ENCODE data around the gene SKAP1.

The SKAP1 gene

GRCh38 chr17:48285614-48286013 lies 144.4 kb downstream of the SKAP1 start:
- TF ChIP-seq, protein P1, sequence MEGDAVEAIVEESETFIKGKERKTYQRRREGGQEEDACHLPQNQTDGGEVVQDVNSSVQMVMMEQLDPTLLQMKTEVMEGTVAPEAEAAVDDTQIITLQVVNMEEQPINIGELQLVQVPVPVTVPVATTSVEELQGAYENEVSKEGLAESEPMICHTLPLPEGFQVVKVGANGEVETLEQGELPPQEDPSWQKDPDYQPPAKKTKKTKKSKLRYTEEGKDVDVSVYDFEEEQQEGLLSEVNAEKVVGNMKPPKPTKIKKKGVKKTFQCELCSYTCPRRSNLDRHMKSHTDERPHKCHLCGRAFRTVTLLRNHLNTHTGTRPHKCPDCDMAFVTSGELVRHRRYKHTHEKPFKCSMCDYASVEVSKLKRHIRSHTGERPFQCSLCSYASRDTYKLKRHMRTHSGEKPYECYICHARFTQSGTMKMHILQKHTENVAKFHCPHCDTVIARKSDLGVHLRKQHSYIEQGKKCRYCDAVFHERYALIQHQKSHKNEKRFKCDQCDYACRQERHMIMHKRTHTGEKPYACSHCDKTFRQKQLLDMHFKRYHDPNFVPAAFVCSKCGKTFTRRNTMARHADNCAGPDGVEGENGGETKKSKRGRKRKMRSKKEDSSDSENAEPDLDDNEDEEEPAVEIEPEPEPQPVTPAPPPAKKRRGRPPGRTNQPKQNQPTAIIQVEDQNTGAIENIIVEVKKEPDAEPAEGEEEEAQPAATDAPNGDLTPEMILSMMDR (IDR thresholded peaks at IDR 0.05; ENCODE audit: low read depth, low read length): no peak
- TF ChIP-seq EZH2phosphoT487 (IDR thresholded peaks at IDR 0.05; ENCODE audit: low read depth): no peak
- H3K27me3 ChIP-seq (ENCODE audit: low read depth, low read length): no peaks in the 10 kb centered on the region
- no peak overlapping the region for H2AFZ ChIP-seq (ENCODE audit: low read depth, low read length)
- no peaks in the 10 kb centered on the region for H3K79me2 ChIP-seq (ENCODE audit: low read length)
- no peak overlapping the region for H3K9ac ChIP-seq (ENCODE audit: low read length)
- H3K27ac ChIP-seq (ENCODE audit: low read length): no peak overlapping the region
- no peak overlapping the region for H3K4me3 ChIP-seq (ENCODE audit: low read length)
- no peaks in the 10 kb centered on the region for H3K4me1 ChIP-seq (ENCODE audit: low read length)
- no peaks in the 10 kb centered on the region for H3K36me3 ChIP-seq (replicated peaks; ENCODE audit: low read depth, low read length)
- H3K9me3 ChIP-seq (ENCODE audit: insufficient read depth, low read length): no peaks in the 10 kb centered on the region
- H3K4me2 ChIP-seq (ENCODE audit: low read length): no peak overlapping the region
- no peaks in the 10 kb centered on the region for H4K20me1 ChIP-seq (ENCODE audit: insufficient read depth, low read length)

- Histone ChIP-seq H3K9me3 (ENCODE audit: insufficient read depth, low read length) (no peaks in the 10 kb centered on the region), H4K20me1 (ENCODE audit: insufficient read depth, low read length) (no peaks in the 10 kb centered on the region), H3K9ac (ENCODE audit: low read length) (no peak overlapping the region), H2AFZ (ENCODE audit: low read depth, low read length) (no peak overlapping the region), H3K27me3 (ENCODE audit: low read depth, low read length) (no peaks in the 10 kb centered on the region), H3K79me2 (ENCODE audit: low read length) (no peaks in the 10 kb centered on the region), H3K4me3 (ENCODE audit: low read length) (no peak overlapping the region), H3K36me3 (replicated peaks; ENCODE audit: low read depth, low read length) (no peaks in the 10 kb centered on the region), H3K4me2 (ENCODE audit: low read length) (no peak overlapping the region), H3K4me1 (ENCODE audit: low read length) (no peaks in the 10 kb centered on the region), H3K27ac (ENCODE audit: low read length) (no peak overlapping the region)
- TF ChIP-seq, protein P1 (IDR thresholded peaks at IDR 0.05; ENCODE audit: low read depth, low read length): no peak
- TF ChIP-seq EZH2phosphoT487 (IDR thresholded peaks at IDR 0.05; ENCODE audit: low read depth): no peak
These were observed 146.1 kb downstream of the SKAP1 start for GRCh38 chr17:48283907-48284306.

DNA sequence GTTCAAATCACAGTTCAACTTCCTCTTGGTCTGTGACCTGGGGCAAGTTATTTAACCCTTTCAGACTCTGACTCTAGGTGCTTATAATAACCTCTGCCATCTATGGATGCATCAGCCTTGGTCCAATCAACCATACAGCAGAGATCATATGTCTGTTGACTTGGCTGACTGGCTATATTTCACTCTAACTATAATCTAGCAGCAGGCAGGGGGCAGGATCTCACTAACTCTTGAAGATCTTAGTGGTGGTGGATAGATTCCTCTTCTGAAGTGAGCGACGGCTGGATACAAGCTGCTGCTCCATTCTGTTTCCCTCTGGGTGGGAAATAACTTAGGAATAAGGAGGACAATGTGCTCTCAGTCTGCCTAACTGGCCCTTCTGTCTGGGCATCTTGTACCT lies 146.6 kb downstream of the SKAP1 start:
- no peak overlapping the region for H3K27ac ChIP-seq (ENCODE audit: low read length)
- no peak overlapping the region for H3K4me3 ChIP-seq (ENCODE audit: low read length)
- no peaks in the 10 kb centered on the region for H3K27me3 ChIP-seq (ENCODE audit: low read depth, low read length)
- no peak overlapping the region for H3K4me2 ChIP-seq (ENCODE audit: low read length)
- H3K9me3 ChIP-seq (ENCODE audit: insufficient read depth, low read length): no peaks in the 10 kb centered on the region
- no peak overlapping the region for H3K9ac ChIP-seq (ENCODE audit: low read length)
- no peak overlapping the region for H2AFZ ChIP-seq (ENCODE audit: low read depth, low read length)
- H3K4me1 ChIP-seq (ENCODE audit: low read length): no peaks in the 10 kb centered on the region
- no peaks in the 10 kb centered on the region for H3K79me2 ChIP-seq (ENCODE audit: low read length)
- no peaks in the 10 kb centered on the region for H3K36me3 ChIP-seq (replicated peaks; ENCODE audit: low read depth, low read length)
- no peaks in the 10 kb centered on the region for H4K20me1 ChIP-seq (ENCODE audit: insufficient read depth, low read length)
- no peak for TF ChIP-seq EZH2phosphoT487 (IDR thresholded peaks at IDR 0.05; ENCODE audit: low read depth)
- TF ChIP-seq, protein P1 (IDR thresholded peaks at IDR 0.05; ENCODE audit: low read depth, low read length): no peak

- no peak overlapping the region for H2AFZ ChIP-seq (ENCODE audit: low read depth, low read length)
- TF ChIP-seq, protein P1 (IDR thresholded peaks at IDR 0.05; ENCODE audit: low read depth, low read length): no peak
- TF ChIP-seq EZH2phosphoT487 (IDR thresholded peaks at IDR 0.05; ENCODE audit: low read depth): no peak
- H3K9ac ChIP-seq (ENCODE audit: low read length): no peak overlapping the region
- no peak overlapping the region for H3K4me3 ChIP-seq (ENCODE audit: low read length)
- H3K4me1 ChIP-seq (ENCODE audit: low read length): no peaks in the 10 kb centered on the region
- no peaks in the 10 kb centered on the region for H3K36me3 ChIP-seq (replicated peaks; ENCODE audit: low read depth, low read length)
- no peak overlapping the region for H3K27ac ChIP-seq (ENCODE audit: low read length)
- H3K9me3 ChIP-seq (ENCODE audit: insufficient read depth, low read length): no peaks in the 10 kb centered on the region
- H4K20me1 ChIP-seq (ENCODE audit: insufficient read depth, low read length): no peaks in the 10 kb centered on the region
- no peaks in the 10 kb centered on the region for H3K27me3 ChIP-seq (ENCODE audit: low read depth, low read length)
- H3K79me2 ChIP-seq (ENCODE audit: low read length): no peaks in the 10 kb centered on the region
- no peak overlapping the region for H3K4me2 ChIP-seq (ENCODE audit: low read length)
These were observed 147.7 kb downstream of the SKAP1 start for GRCh38 chr17:48282303-48282702.
